ENCODE measurements around the gene CACNA1B.
"Not testable (repeated sequence)": the region's sequence is repeated elsewhere in the genome, so short reads cannot be mapped to it uniquely, and the experiment has no call there.

CACNA1B gene

GRCh38 chr9:138103111-138103848, 225.7 kb downstream of the CACNA1B start:
- DNase-seq, result no peak

GRCh38 chr9:138103849-138104206, 226.2 kb downstream of the CACNA1B start:
- DNase-seq, result no peak

- DNase-seq, result no peak
Observed at GRCh38 chr9:138104251-138105122, 226.9 kb downstream of the CACNA1B start.

- no peak for DNase-seq
Observed at GRCh38 chr9:138105123-138105415, 227.5 kb downstream of the CACNA1B start.

- DNase-seq, result no peak
Observed at GRCh38 chr9:138105561-138106505, 228.3 kb downstream of the CACNA1B start.

- not testable (repeated sequence) for DNase-seq
Observed at GRCh38 chr9:138107039-138107438, 229.5 kb downstream of the CACNA1B start.

- DNase-seq, result no peak
Observed at GRCh38 chr9:138111607-138112006, 234.0 kb downstream of the CACNA1B start.

GRCh38 chr9:138112090-138112748, 234.6 kb downstream of the CACNA1B start:
- no peak for DNase-seq

- no peak for DNase-seq
Observed at GRCh38 chr9:138112791-138113600, 235.4 kb downstream of the CACNA1B start.

GRCh38 chr9:138113701-138114325, 236.2 kb downstream of the CACNA1B start:
- DNase-seq, result not testable (repeated sequence)

- no peak for DNase-seq
Observed at GRCh38 chr9:138114501-138115245, 237.1 kb downstream of the CACNA1B start.

- no peak for DNase-seq
Observed at GRCh38 chr9:138115506-138115905, 237.9 kb downstream of the CACNA1B start.

- no peak for DNase-seq
Observed at GRCh38 chr9:138116521-138116920, 238.9 kb downstream of the CACNA1B start.

- no peak for DNase-seq
Observed at GRCh38 chr9:138117101-138117750, 239.6 kb downstream of the CACNA1B start.

GRCh38 chr9:138117836-138118235, 240.3 kb downstream of the CACNA1B start:
- no peak for DNase-seq

GRCh38 chr9:138118601-138119071, 241.1 kb downstream of the CACNA1B start:
- no peak for DNase-seq

GRCh38 chr9:138119202-138120027, 241.8 kb downstream of the CACNA1B start:
- DNase-seq, result no peak

- DNase-seq, result no peak
Observed at GRCh38 chr9:138120072-138120471, 242.5 kb downstream of the CACNA1B start.

Data from NCI-H1694 treated with DMSO at 0.1 percent for 48 hours (cell line).